SH-SY5Y (cell line): ENCODE data around the gene NLRX1.

Experiments used
- GATA2 ChIP-seq: IDR thresholded peaks from 2 replicates; pipeline ENCODE4 v1.6.1; 2011; ENCODE audit warnings: mild to moderate bottlenecking, low read depth, low read length
- GATA3 ChIP-seq: IDR thresholded peaks from 2 replicates; pipeline ENCODE4 v1.6.1; 2011; ENCODE audit warnings: low read depth, mild to moderate bottlenecking, low read length, moderate library complexity

DNA sequence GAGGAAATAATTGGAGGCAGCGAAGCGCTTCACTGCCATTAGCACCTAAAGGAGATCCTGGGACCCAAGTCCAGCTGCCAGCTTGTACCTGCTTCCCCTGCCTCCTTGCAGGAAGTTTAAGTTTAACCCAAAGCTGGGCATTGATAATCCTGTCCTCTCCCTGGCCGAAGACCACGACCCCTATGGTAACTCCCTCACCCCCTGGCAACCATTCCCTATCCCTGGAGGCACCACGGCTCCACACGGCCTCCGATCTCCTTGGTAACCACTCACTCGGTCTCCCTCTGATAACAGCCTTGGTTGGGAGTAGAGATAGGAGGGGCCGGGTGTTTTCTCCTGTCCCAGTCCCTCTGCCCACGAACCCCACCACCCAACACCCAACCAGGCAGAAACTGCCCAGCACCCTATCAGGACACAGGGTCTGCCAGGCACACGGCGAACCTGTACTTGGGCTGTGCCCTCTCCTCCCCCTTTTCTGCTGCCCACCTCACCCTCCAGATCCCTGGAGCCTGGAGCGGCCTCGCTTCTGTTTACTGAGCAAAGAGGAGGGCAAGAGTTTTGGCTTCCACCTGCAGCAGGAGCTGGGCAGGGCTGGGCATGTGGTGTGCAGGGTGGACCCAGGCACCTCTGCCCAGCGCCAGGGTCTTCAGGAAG lies 17.6 kb downstream of the NLRX1 start:
- TF ChIP-seq GATA2 (no peak), GATA3 (no peak)
